ENCODE results near the gene BMP5. TPM values are rescaled to one million over a fixed set of nuclear protein-coding genes. Genes with fewer than 3 reads are reported as not detected.

BMP5 gene
- total RNA-seq, 1 experiment from 2014 or later = not detected

GRCh38 chr6:55714831-55715230 lies 160.6 kb downstream of the BMP5 start:
- no peak for DNase-seq (ENCODE audit: low read depth)

DNA sequence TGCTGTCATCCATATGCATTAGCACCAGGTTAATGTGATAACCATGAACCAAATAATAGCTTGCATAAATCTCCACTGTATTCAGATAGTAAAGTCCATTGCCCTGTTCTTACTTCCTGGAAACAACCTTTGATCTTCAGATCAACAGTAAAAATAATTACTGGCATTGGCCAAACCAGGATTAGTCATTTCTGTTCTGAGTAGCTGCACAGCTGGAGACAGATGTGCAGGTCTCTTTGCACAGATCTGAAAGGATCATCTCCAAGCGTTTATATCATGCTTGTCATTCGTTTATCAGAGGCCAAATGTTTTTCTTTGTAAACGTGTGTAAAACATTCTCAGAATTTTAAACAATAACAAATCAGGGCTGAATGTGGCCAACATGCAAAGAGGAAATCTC lies 162.0 kb downstream of the BMP5 start:
- peak; percentile 19 for DNase-seq (ENCODE audit: low read depth)

DNA sequence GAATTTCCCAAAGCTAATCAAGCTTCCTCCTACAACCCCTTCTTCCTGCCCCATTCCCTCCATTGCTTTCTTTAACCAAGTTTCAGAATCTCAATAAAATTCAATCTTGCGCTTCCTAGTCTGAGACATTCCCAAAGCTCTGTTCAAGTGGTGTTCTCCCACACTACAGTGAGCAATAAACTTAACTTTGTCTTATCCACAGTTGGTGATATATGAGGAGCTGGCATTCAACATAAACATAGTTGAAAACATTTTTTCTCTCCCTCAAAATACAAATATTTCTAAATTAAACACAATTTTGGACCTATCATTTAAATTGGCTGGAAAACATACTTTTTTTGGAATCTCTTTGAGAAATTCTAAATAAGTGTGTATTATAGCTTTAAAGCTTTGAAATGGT lies 166.7 kb downstream of the BMP5 start:
- no peak for DNase-seq (ENCODE audit: low read depth)

- no peak for DNase-seq (ENCODE audit: low read depth)
Measured at GRCh38 chr6:55705451-55706440, 169.6 kb downstream of the BMP5 start.

- DNase-seq (ENCODE audit: low read depth) = peak; percentile 89
Measured at GRCh38 chr6:55704421-55704820, 171.0 kb downstream of the BMP5 start.

Measured in M059J (cell line).